Activated naive CD4-positive, alpha-beta T cell treated with anti-CD3 and anti-CD28 coated beads, Interleukin-2, amount 50 U/mL, for 24 hours (primary cell): ENCODE data around the gene MYO15B.
A peak's percentile ranks its signal among the peaks of the same experiment; 100 is the strongest.

ENCODE experiments used
- H3K27ac Mint-ChIP-seq: one replicate; pipeline ENCODE4 v1.8.0; 2021; ENCODE audit warnings: mild to moderate bottlenecking, mixed read lengths
- H3K27me3 Mint-ChIP-seq: one replicate; pipeline ENCODE4 v1.8.0; 2021; ENCODE audit warnings: mixed read lengths
- H3K36me3 Mint-ChIP-seq: one replicate; pipeline ENCODE4 v1.8.0; 2021; ENCODE audit warnings: mixed read lengths
- H3K4me1 Mint-ChIP-seq: one replicate; pipeline ENCODE4 v1.8.0; 2021; ENCODE audit warnings: mixed read lengths
- H3K4me3 Mint-ChIP-seq: one replicate; pipeline ENCODE4 v1.8.0; 2021; ENCODE audit warnings: mild to moderate bottlenecking, mixed read lengths
- H3K9me3 Mint-ChIP-seq: one replicate; pipeline ENCODE4 v1.8.0; 2021; ENCODE audit warnings: mixed read lengths

MYO15B gene

DNA sequence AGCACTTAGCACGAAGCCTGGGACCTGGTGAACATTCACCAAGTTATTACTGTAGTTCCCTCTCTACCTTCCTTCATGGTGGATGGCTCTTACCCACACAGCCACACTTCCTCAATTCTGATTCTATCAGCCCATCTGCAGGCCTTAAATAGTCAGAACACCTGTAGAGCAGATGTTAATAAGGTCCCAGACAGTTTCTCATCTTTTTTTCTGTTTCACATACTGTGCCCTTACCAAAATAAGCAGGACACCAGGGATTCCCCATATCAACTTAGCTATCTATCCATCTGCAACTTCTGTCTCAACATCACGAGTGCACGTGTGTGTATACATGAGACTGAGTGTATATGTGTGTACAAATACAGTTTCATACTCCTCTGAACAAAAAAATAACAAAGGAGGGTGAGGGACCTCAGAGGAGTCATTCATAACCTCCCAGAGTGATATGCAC lies 76.5 kb downstream of the MYO15B start:
- no peak overlapping the region for H3K4me3 Mint-ChIP-seq
- no peak overlapping the region for H3K27ac Mint-ChIP-seq
- H3K27me3 Mint-ChIP-seq = no peaks in the 10 kb centered on the region
- peaks cover 17% of the 10 kb centered on the region for H3K4me1 Mint-ChIP-seq
- H3K36me3 Mint-ChIP-seq = peaks cover 12% of the 10 kb centered on the region
- no peaks in the 10 kb centered on the region for H3K9me3 Mint-ChIP-seq

DNA sequence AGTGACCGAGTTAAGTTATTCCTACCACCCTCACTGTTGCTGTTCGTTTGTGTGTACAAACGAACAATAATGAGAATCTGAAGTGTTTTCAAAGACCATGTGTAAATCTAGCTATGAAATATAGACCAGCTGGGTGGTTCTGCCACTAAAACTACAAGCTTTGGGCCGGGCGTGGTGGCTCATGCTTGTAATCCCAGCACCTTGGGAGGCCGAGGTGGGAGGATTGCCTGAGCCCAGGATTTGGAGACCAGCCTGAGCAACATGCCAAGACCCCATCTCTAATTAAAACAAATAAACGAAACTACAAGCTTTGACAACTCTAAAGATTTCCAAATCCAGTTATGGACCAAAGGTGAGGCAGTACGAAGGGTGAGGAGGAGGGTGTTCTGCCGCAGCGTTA lies 78.4 kb downstream of the MYO15B start:
- peaks cover 13% of the 10 kb centered on the region for H3K36me3 Mint-ChIP-seq
- H3K4me1 Mint-ChIP-seq = peaks cover 24% of the 10 kb centered on the region
- H3K27me3 Mint-ChIP-seq = no peaks in the 10 kb centered on the region
- peak overlapping the region; percentile 8 for H3K4me3 Mint-ChIP-seq
- H3K27ac Mint-ChIP-seq = peak overlapping the region; percentile 42
- no peaks in the 10 kb centered on the region for H3K9me3 Mint-ChIP-seq

- H3K27ac Mint-ChIP-seq = peak within 1 kb of the TSS; percentile 42
- peaks cover 30% of the 10 kb centered on the region for H3K4me1 Mint-ChIP-seq
- H3K9me3 Mint-ChIP-seq = no peaks in the 10 kb centered on the region
- peaks cover 11% of the 10 kb centered on the region for H3K36me3 Mint-ChIP-seq
- no peaks in the 10 kb centered on the region for H3K27me3 Mint-ChIP-seq
- no peak within 1 kb of the TSS for H3K4me3 Mint-ChIP-seq
These were observed 79.6 kb downstream of the MYO15B start, which contains the start of the genes RECQL5 and SAP30BP for GRCh38 chr17:75666959-75667790. RECQL5 (minus strand) TSS chr17:75667154; CDS start chr17:75666557, 597 bp downstream. SAP30BP (plus strand) TSS chr17:75667338; CDS start chr17:75667373, 35 bp downstream.

DNA sequence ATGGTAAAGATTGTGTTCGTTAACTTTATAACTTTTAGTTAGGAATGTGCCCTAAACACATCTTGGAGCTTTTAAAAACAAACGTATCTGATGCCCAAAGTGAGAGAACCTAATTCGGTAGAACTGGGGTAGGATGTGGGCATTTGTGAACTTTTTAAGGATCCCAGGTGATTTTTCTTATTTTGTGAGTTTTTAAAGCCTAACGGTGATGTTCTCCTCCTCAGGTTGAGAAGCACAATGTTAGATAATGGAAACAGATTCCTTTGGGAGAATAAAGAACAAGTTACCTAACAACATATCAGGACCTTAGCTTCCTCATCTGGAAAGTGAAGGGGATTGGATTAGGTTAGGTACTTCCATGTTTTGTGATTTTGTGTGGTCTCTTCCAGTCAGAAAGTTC lies 80.2 kb downstream of the MYO15B start:
- peaks cover 30% of the 10 kb centered on the region for H3K4me1 Mint-ChIP-seq
- H3K27me3 Mint-ChIP-seq = no peaks in the 10 kb centered on the region
- H3K36me3 Mint-ChIP-seq = peaks cover 9% of the 10 kb centered on the region
- H3K27ac Mint-ChIP-seq = no peak overlapping the region
- no peaks in the 10 kb centered on the region for H3K9me3 Mint-ChIP-seq
- H3K4me3 Mint-ChIP-seq = no peak overlapping the region

GRCh38 chr17:75668489-75668888 lies 80.9 kb downstream of the MYO15B start:
- Mint-ChIP-seq H3K36me3 (peaks cover 9% of the 10 kb centered on the region), H3K27me3 (no peaks in the 10 kb centered on the region), H3K4me3 (no peak overlapping the region), H3K4me1 (peaks cover 30% of the 10 kb centered on the region), H3K27ac (peak overlapping the region; percentile 48), H3K9me3 (no peaks in the 10 kb centered on the region)

DNA sequence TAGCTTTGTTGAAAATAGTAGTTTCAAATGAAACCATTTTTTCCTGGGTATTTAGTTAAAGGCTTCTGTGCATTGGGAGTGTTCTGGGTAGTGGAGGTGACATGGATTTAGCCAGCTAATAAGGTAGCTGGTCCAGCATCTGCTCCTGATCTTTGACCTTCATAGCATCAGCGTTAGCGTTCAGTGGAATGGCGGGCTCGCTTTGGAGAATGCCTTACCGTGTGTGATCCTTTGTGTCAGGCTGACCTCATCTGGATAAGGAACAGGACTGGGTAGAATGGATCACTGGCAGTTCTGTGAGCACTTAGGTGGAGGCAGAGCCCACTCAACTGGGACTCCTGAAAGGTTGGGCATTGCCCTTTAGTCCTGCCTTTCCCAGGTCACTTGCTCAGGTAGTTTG lies 83.3 kb downstream of the MYO15B start:
- no peak overlapping the region for H3K4me3 Mint-ChIP-seq
- peaks cover 31% of the 10 kb centered on the region for H3K4me1 Mint-ChIP-seq
- no peak overlapping the region for H3K27ac Mint-ChIP-seq
- H3K27me3 Mint-ChIP-seq = no peaks in the 10 kb centered on the region
- H3K9me3 Mint-ChIP-seq = no peaks in the 10 kb centered on the region
- peaks cover 7% of the 10 kb centered on the region for H3K36me3 Mint-ChIP-seq

- Mint-ChIP-seq H3K27ac (no peak overlapping the region), H3K27me3 (no peaks in the 10 kb centered on the region), H3K9me3 (no peaks in the 10 kb centered on the region), H3K4me1 (peaks cover 26% of the 10 kb centered on the region), H3K4me3 (no peak overlapping the region), H3K36me3 (peaks cover 7% of the 10 kb centered on the region)
These were observed 84.4 kb downstream of the MYO15B start for GRCh38 chr17:75672011-75672410.

DNA sequence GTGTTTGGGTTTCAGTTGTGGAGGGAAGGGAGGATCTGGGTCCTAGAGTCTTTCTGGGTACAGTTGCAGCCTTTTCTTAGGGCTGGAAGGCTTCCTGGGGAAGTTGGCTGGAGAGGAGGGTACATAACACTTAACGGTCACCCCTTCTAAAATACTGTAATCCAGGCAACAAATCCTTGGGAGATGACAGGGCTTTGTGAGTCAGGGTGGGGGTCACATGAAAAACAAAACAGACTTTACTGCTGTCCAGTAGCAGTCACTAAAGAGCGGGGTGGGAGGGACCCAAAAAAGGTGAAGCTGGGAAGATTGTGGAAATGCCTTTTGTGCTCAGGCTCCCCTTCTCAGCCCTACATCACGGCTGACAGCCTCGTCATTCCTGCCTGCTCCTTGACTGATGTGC lies 85.9 kb downstream of the MYO15B start:
- Mint-ChIP-seq H3K27ac (no peak overlapping the region), H3K4me1 (peaks cover 22% of the 10 kb centered on the region), H3K9me3 (no peaks in the 10 kb centered on the region), H3K36me3 (peaks cover 5% of the 10 kb centered on the region), H3K27me3 (no peaks in the 10 kb centered on the region), H3K4me3 (no peak overlapping the region)
